ENCODE data around the gene RNF8.
"Not testable (repeated sequence)": the region's sequence is repeated elsewhere in the genome, so short reads cannot be mapped to it uniquely, and the experiment has no call there.

The RNF8 gene

GRCh38 chr6:37331047-37331446 is 22.7 kb upstream of the RNF8 start:
- CTCF ChIA-PET: no interaction called here
- TF ChIP-seq, protein P1, sequence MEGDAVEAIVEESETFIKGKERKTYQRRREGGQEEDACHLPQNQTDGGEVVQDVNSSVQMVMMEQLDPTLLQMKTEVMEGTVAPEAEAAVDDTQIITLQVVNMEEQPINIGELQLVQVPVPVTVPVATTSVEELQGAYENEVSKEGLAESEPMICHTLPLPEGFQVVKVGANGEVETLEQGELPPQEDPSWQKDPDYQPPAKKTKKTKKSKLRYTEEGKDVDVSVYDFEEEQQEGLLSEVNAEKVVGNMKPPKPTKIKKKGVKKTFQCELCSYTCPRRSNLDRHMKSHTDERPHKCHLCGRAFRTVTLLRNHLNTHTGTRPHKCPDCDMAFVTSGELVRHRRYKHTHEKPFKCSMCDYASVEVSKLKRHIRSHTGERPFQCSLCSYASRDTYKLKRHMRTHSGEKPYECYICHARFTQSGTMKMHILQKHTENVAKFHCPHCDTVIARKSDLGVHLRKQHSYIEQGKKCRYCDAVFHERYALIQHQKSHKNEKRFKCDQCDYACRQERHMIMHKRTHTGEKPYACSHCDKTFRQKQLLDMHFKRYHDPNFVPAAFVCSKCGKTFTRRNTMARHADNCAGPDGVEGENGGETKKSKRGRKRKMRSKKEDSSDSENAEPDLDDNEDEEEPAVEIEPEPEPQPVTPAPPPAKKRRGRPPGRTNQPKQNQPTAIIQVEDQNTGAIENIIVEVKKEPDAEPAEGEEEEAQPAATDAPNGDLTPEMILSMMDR (IDR thresholded peaks at IDR 0.05; ENCODE audit: insufficient read depth, low read length, missing control alignments): no peak
- DNase-seq (ENCODE audit: low read depth, low spot score): no peak
- POLR2A ChIA-PET: no interaction called here
- H3K4me3 ChIP-seq (ENCODE audit: low read depth, low read length): no peak overlapping the region

DNA sequence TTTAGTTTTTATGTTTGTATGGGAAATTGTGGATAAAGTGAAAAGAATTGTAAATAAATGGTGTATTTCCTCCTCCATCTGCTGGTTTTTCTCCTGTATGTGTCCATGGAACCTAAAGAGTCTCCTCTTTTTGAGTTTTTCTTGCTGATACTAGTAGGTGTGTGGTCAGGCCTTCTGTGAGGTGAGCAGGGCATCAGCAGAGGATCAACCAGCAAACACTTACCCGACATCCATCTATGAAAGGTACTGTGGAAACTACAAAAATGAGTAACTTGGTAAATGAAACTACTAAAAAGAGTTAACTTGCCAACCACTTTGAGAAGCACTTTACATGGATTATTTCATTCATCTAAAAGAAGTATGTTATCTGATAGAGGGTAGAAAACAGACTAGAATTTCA is 20.9 kb upstream of the RNF8 start:
- DNase-seq (ENCODE audit: low read depth, low spot score): no peak
- TF ChIP-seq, protein P1 (IDR thresholded peaks at IDR 0.05; ENCODE audit: insufficient read depth, low read length, missing control alignments): no peak
- ChIA-PET CTCF (no interaction called here), POLR2A (interaction anchor here (0.7 kb wide), 1 partner anchor 295 kb away, joined by 3 read pairs; no protein-coding TSS in a partner anchor)
- H3K4me3 ChIP-seq (ENCODE audit: low read depth, low read length): no peak overlapping the region

GRCh38 chr6:37334047-37334446 is 19.7 kb upstream of the RNF8 start:
- DNase-seq (ENCODE audit: low read depth, low spot score): no peak
- H3K4me3 ChIP-seq (ENCODE audit: low read depth, low read length): no peak overlapping the region
- POLR2A ChIA-PET: no interaction called here
- TF ChIP-seq, protein P1 (IDR thresholded peaks at IDR 0.05; ENCODE audit: insufficient read depth, low read length, missing control alignments): no peak
- CTCF ChIA-PET: interaction anchor here (2.3 kb wide), 1 partner anchor 9 kb away, joined by 14 read pairs; no protein-coding TSS in a partner anchor

GRCh38 chr6:37338317-37338716 is 15.5 kb upstream of the RNF8 start:
- H3K4me3 ChIP-seq (ENCODE audit: low read depth, low read length); DNase-seq (ENCODE audit: low read depth, low spot score); CTCF ChIA-PET; POLR2A ChIA-PET: not testable (repeated sequence)

DNA sequence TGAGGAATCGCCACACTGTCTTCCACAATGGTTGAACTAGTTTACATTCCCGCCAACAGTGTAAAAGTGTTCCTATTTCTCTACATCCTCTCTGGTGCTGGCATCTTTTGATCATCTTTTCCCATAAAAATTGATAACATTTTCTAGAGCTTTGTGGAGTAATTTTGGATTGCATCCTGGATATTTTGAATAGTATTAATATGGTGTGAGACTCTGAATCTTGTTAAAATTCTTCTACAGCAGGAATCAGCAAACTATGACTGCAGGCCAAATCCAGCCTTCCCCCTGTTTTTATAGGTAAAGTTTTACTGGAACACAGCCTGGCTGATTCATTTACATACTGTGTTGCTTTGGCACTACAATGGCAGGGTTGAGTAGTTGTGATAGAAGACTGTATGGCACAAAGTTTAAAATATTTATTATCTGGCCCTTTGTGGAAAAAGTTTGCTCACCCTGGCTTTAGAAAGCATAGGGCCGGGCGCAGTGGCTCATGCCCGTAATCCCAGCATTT is 15.0 kb upstream of the RNF8 start:
- TF ChIP-seq, protein P1 (IDR thresholded peaks at IDR 0.05; ENCODE audit: insufficient read depth, low read length, missing control alignments): no peak
- DNase-seq (ENCODE audit: low read depth, low spot score): no peak
- ChIA-PET CTCF (interaction anchor here (1.0 kb wide), 1 partner anchor 15 kb away, joined by 3 read pairs; no protein-coding TSS in a partner anchor), POLR2A (no interaction called here)
- no peak overlapping the region for H3K4me3 ChIP-seq (ENCODE audit: low read depth, low read length)

- TF ChIP-seq, protein P1 (IDR thresholded peaks at IDR 0.05; ENCODE audit: insufficient read depth, low read length, missing control alignments): no peak
- DNase-seq (ENCODE audit: low read depth, low spot score): no peak
- H3K4me3 ChIP-seq (ENCODE audit: low read depth, low read length): no peak overlapping the region
- CTCF ChIA-PET: interaction anchor here (1.0 to 3.2 kb wide), 2 partner anchors 14 to 16 kb away, joined by 3 to 15 read pairs; no protein-coding TSS in a partner anchor
- POLR2A ChIA-PET: no interaction called here
Observed at GRCh38 chr6:37339741-37340638, 13.8 kb upstream of the RNF8 start.
